ENCODE measurements around the gene ATL1. TPM values are rescaled to one million over a fixed set of nuclear protein-coding genes. Genes with fewer than 3 reads are reported as not detected.

The ATL1 gene
- total and polyA plus RNA-seq, 2 of the 13 experiments (the other 11 are each of a cell fraction or from before 2014, with no cell fraction given): 0.60 to 0.65 TPM

GRCh38 chr14:50667996-50668825 is 108.3 kb downstream of the ATL1 start, which contains the start of gene SAV1 (continued):
- TF ChIP-seq SOX5 (CRISPR knock-in tag; IDR thresholded peaks at IDR 0.05; ENCODE audit: borderline replicate concordance): peak; percentile 61; the same call in 1 of the 2 replicates
- no peak for TF ChIP-seq FLYWCH1 (CRISPR knock-in tag; IDR thresholded peaks at IDR 0.05)
- TF ChIP-seq ZBTB34 (CRISPR knock-in tag; IDR thresholded peaks at IDR 0.05): no peak
- TF ChIP-seq HNRNPK (IDR thresholded peaks at IDR 0.05; ENCODE audit: low read depth, low read length, poor library complexity, severe bottlenecking): peak; percentile 38
- TF ChIP-seq ZNF724P (CRISPR knock-in tag; IDR thresholded peaks at IDR 0.05; ENCODE audit: borderline replicate concordance): no peak; the same call in 1 of the 2 replicates
- no peak for TF ChIP-seq ZUFSP (CRISPR knock-in tag; IDR thresholded peaks at IDR 0.05; ENCODE audit: borderline replicate concordance)
- TF ChIP-seq ZNF597 (CRISPR knock-in tag; IDR thresholded peaks at IDR 0.05): no peak
- TF ChIP-seq ELF4 (CRISPR knock-in tag; IDR thresholded peaks at IDR 0.05; ENCODE audit: borderline replicate concordance): no peak
- TF ChIP-seq NONO (IDR thresholded peaks at IDR 0.05): no peak
- TF ChIP-seq NONO (CRISPR knock-in tag; conservative IDR thresholded peaks at IDR 0.05): peak; percentile 87
- no peak for TF ChIP-seq ZNF720 (CRISPR knock-in tag; IDR thresholded peaks at IDR 0.05)
- no peak; the same call in 1 of the 2 replicates for TF ChIP-seq SMAD1 (CRISPR knock-in tag; IDR thresholded peaks at IDR 0.05; ENCODE audit: borderline replicate concordance, low read depth)
- no peak for TF ChIP-seq NPAS2 (CRISPR knock-in tag; IDR thresholded peaks at IDR 0.05; ENCODE audit: borderline replicate concordance)
- no peak for TF ChIP-seq ZNF33B (CRISPR knock-in tag; IDR thresholded peaks at IDR 0.05)
- peak; percentile 35; the same call in 1 of the 2 replicates for TF ChIP-seq ARHGAP35 (CRISPR knock-in tag; IDR thresholded peaks at IDR 0.05; ENCODE audit: borderline replicate concordance)
- no peak for TF ChIP-seq RBM22 (optimal IDR thresholded peaks at IDR 0.05; ENCODE audit: low read length)
- TF ChIP-seq GRHL1 (CRISPR knock-in tag; conservative IDR thresholded peaks at IDR 0.05): no peak
- no peak for TF ChIP-seq NFE2L2 (IDR thresholded peaks at IDR 0.05; ENCODE audit: low read length)
- TF ChIP-seq ZNF766 (CRISPR knock-in tag; IDR thresholded peaks at IDR 0.05; ENCODE audit: borderline replicate concordance): no peak; the same call in none of the 2 replicates

Measured in HepG2 (cell line).